ENCODE measurements around the gene ELP6.
"Not testable (repeated sequence)": the region's sequence is repeated elsewhere in the genome, so short reads cannot be mapped to it uniquely, and the experiment has no call there.

The ELP6 gene

DNA sequence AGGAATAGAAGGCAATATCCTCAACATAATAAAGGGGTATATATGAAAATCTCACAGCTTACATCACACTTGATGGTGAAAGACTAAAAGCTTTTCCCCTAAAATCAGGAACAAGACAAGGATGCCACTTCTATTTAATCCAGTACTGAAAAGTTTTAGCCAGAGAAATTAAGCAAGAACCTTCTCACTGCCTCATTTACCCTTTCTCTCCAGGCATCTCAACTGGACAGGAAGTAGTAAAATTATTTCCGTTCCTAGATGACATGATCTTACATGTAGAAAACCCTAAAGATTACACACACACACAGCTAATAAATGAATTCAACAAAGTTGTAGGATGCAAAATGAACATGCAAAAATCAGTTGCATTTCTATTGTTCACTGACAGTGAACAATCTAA lies 48.9 kb downstream of the ELP6 start:
- no peak for DNase-seq (ENCODE audit: low spot score)

DNA sequence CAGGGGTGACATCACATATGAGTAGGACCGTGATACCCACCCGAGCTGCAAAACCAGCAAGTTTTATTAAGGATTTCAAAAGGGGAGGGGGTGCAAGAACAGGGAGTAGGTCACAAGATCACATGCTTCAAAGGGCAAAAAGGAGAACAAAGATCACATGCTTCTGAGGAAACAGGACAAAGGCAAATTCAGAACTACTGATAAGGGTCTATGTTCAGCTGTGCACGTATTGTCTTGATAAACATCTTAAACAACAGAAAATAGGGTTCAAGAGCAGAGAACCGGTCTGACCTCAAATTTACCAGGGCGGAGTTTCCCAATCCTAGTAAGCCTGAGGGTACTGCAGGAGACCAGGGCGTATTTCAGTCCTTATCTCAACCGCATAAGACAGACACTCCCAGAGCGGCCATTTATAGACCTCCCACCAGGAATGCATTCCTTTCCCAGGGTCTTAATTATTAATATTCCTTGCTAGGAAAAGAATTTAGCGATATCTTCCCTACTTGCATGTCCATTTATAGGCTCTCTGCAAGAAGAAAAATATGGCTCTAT lies 53.9 kb downstream of the ELP6 start:
- not testable (repeated sequence) for DNase-seq (ENCODE audit: low spot score)

DNA sequence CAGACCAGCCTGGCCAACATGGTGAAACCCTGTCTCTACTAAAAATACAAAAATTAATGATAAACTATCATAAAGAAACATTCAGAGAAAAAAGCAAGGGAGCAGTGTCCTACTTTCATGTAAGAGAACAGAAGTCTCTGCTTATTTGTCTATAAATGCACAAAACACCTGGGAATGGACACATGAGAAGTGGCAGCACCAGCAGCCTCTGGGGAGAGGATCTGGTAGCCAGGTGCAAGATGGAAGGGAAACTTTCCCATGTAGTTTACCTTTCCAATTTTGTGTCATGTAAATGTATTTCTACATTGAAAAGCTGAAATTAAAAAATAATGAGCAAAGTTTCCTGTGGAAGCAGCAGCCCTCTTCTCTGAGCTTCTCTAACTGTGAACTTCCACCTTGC lies 56.5 kb downstream of the ELP6 start:
- DNase-seq (ENCODE audit: low spot score): no peak

DNA sequence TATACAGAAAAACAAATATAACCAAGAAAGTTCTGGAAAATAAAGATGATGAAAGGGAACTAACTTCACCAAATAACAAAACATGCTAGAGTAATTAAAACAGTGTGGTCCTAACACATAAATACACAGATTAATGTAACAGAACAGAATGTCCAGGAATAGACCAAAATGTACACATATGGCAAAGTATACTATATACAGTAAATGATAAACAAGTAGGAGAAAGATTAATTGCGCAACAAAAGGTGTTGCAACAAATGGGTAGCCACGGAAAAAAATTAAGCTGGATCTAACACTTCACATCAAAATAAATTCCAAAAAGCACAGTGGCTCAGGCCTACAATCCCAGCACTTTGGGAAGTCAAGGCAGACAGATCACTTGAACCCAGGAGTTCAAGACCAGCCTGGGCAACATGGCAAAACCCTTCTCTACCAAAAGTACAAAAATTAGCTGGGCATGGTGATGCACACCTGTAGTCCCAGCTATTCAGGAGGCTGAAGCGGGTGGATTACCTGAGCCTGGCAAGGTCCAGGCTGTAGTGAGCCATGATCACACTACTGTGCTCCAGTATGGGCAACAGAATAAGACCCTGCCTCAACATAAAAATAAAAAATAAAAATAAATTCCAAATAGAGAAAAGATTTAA lies 57.6 kb downstream of the ELP6 start:
- no peak for DNase-seq (ENCODE audit: low spot score)

DNA sequence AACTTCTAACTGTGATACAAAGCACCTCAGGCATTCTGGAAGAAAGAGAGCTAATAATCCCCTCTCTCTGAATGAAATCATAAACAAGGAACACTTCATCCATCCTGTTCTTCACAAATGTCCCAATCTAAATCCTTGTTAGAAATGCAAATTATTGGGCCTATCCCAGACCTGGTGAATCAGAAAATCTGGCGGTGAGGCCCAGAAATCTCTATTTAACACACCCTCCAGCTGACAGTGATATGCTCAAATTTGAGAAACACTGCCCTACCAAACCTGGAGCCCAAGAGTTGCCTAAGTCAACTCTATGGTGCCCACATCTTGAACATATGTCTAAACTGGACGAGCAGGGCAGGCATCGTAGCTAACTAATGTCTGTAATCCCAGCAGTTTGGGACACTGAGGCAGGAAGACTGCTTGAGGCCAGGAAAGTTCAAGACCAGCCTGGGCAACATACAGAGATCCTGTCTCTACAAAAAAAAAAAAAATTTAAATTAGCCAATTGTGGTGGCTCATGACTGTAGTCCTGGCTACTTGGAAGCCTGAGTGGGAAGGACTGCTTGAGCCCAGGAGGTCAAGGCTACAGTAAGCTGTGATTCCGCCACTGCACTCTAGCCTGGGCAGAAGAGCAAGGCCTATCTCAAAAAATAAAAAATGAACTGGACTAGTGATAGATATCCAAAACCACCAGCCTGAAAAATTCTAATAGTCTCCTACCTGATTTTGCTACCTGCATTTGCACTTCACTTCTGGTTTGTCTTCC lies 60.9 kb downstream of the ELP6 start:
- DNase-seq (ENCODE audit: low spot score): no peak

Data from SW480 (cell line).